Stimulated activated CD8-positive, alpha-beta memory T cell treated with anti-CD3 and anti-CD28 coated beads, Interleukin-4, amount 100 ng/mL, for 1 hour (primary cell): Measurements from ENCODE around the gene KCNK17.

Source experiments
- DNase-seq, 2 donors: peaks; one replicate each; pipeline ENCODE4 v3.0.0-alpha.2; 2020; ENCODE audit warnings: low read depth in 2 of 2, low spot score in 1 of 2

Gene KCNK17

GRCh38 chr6:39269961-39270360, 44.3 kb downstream of the KCNK17 start:
- DNase-seq, result no peak

GRCh38 chr6:39268721-39269120, 45.5 kb downstream of the KCNK17 start:
- DNase-seq, result no peak

GRCh38 chr6:39268171-39268570, 46.0 kb downstream of the KCNK17 start:
- no peak for DNase-seq

- no peak for DNase-seq
Observed at GRCh38 chr6:39266782-39267355, 47.4 kb downstream of the KCNK17 start.

- no peak for DNase-seq
Observed at GRCh38 chr6:39266375-39266774, 47.8 kb downstream of the KCNK17 start.

GRCh38 chr6:39263303-39264037, 50.7 kb downstream of the KCNK17 start:
- DNase-seq, result no peak

- DNase-seq, result no peak
Observed at GRCh38 chr6:39261751-39262150, 52.5 kb downstream of the KCNK17 start.

GRCh38 chr6:39260953-39261352, 53.3 kb downstream of the KCNK17 start:
- DNase-seq, result no peak

- DNase-seq, result no peak
Observed at GRCh38 chr6:39260456-39260855, 53.8 kb downstream of the KCNK17 start.

- DNase-seq, result no peak
Observed at GRCh38 chr6:39256294-39256940, 57.8 kb downstream of the KCNK17 start.

GRCh38 chr6:39254999-39255535, 59.2 kb downstream of the KCNK17 start:
- no peak for DNase-seq

- DNase-seq, result no peak
Observed at GRCh38 chr6:39251406-39251805, 62.8 kb downstream of the KCNK17 start.

GRCh38 chr6:39250507-39250906, 63.7 kb downstream of the KCNK17 start:
- DNase-seq, result no peak

- DNase-seq, result no peak
Observed at GRCh38 chr6:39249278-39249677, 64.9 kb downstream of the KCNK17 start.
